CD4-positive, alpha-beta T cell treated with Interleukin-6 for 4 hours (primary cell): ENCODE data around the gene NRAP.
"Not testable (repeated sequence)": the region's sequence is repeated elsewhere in the genome, so short reads cannot be mapped to it uniquely, and the experiment has no call there.

ENCODE experiments used
- DNase-seq: peaks from one replicate; pipeline ENCODE4 v3.0.0-alpha.2; 2020; ENCODE audit warnings: mixed read lengths

The NRAP gene

DNA sequence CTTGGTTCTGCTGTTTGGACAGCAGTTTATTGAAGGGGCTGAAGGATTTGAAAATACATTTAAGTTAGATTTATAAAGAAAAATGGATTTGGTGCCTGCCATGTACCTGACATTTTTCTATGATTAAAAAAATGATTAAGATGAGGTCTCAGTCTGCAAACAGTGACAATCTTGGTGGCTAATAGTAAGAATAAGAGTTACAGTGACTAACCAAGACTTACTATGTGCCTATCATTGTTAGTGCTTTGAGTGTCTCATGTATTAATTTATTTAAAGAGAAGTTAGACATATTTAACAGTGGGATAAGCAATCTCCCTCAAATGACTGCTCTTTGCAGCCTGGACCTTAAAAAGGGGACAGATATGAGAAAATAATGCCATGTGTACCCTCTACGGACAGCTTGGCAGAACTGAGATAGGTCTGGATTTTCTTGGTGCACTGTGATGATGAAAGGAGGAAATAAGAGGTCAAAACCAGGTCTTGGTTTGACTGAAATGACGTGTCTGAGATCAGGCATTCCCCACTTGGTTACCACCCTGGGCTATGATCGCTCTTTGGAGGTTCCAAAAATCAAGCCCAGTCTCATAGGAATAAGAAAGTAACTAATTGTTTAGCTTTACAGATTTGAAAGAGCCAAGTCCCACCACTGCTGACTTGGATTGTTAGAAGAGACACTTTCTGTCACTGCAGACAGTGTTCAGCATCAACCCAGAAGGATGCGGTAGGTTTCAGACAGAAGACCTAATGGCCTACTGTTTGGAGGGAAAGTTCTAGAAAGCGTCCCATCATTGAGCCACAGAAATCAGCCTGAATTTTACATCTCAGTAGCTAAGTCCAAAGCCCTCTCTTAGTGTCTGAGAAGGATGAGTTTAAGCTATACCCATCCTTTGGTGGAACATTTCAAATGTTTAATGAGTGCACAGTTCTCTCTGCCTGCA, 18.0 kb upstream of the NRAP start:
- no peak for DNase-seq

- DNase-seq = peak; percentile 36
Observed at GRCh38 chr10:113680190-113681111, 16.6 kb upstream of the NRAP start.

DNA sequence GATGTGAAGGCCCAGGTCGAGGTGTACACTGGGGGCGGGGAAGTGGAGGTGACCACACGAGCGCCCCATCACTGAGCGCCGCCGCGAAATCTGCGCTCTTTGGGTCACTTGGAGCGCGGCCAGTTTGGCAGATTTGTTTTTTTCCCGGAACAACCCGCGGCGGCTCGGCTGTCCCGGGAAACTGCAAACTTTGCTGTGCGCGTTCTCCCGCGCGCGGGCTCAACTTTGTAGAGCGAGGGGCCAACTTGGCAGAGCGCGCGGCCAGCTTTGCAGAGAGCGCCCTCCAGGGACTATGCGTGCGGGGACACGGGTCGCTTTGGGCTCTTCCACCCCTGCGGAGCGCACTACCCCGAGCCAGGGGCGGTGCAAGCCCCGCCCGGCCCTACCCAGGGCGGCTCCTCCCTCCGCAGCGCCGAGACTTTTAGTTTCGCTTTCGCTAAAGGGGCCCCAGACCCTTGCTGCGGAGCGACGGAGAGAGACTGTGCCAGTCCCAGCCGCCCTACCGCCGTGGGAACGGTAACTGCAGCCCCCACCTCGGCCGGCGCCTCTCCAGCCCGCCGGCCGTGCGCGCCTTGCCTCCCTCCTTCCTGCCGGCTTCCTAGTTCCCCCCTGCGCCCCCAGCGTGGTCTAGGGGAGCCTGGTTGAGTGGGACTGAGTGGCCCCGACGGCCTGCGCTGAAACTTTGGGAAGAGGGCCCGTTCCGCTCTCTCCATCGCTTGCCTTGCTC, 15.8 kb upstream of the NRAP start, which contains the start of gene CASP7:
TSS of gene CASP7 (plus strand) at position 450 of the 727 bp plus-strand sequence. CDS start 17,582 bp downstream, outside the sequence.
- DNase-seq = peak; percentile 84

- no peak for DNase-seq
Observed at GRCh38 chr10:113666682-113667252, 2.9 kb upstream of the NRAP start.

- no peak for DNase-seq
Observed at GRCh38 chr10:113665806-113666354, 2.0 kb upstream of the NRAP start.

DNA sequence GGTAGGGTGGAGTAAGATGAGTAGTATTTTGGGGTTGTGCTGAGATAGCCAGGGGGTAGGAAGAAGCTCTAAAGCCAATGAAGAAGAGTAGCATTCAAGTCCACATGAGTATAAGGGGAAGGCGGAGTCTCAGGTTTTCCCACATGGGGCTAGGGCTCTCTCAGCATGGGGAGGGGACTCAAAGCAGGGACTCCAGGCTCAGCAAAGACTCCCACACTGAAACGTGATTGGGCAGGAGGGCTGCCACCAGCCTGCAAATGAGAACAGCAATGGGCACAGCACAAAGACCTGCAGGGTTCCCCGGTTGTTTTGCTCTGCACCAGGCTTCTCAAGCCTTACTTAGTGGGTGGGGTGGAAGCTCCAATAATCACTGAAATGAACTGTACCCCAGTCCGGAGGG, 1.5 kb upstream of the NRAP start:
- no peak for DNase-seq

DNA sequence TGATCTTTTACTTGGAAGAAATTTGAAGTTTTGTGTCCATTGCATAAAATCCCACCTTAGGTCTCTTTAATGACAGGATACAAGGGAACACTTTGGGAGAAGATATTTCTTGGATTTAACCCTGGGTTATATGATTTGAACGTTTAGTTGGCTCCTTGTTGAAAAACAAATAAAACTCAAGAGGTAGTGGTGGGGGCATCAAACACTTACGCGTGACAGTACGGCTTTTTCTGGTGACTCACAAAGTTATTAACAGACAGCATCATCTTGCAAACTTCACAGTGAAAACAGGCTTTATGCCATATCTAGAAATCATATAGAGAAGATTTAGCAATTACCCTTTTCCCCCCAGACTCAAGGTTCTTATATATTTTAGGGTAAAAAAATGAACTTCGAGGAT, 699 bp downstream of the NRAP start:
- no peak for DNase-seq

- DNase-seq = no peak
Observed at GRCh38 chr10:113661332-113661731, 2.5 kb downstream of the NRAP start.

DNA sequence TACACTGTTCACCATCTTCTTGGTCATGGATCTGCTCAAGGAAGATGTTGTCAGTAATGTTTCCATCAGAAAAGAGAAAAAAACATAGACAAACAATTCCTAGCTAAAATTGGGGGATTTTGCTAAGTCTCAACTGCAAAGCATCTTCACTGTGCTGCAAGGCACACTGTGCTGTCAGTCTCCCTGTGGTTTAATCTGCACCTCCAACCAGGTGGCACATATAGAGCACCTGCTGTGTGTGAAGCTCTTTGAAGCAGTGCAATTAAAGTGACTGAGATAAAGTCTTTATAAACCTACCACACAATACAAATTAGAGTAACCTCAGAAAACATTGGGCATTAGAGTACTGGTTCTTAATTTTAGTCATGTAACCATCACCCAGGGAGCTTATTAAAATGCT, 6.3 kb downstream of the NRAP start:
- DNase-seq = no peak

DNA sequence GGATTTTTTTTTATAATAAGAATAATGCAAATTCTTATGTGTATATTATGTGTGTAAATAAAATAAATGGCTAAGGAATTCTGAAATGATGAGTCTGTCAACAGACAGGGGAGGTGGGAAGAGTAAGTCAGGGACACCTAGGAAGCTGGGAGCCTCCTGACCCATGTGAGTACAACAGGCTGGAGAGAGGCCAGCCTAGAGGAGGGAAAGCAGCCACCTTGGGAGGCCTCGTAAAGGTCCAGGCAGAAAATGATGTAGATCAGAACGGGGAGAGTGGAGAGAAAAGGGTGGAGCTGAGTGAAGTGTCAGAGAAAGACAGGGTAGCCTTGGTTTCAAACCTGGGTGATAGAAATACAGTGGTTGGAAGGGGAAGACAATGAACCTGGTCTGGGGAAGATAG, 6.9 kb downstream of the NRAP start:
- no peak for DNase-seq

DNA sequence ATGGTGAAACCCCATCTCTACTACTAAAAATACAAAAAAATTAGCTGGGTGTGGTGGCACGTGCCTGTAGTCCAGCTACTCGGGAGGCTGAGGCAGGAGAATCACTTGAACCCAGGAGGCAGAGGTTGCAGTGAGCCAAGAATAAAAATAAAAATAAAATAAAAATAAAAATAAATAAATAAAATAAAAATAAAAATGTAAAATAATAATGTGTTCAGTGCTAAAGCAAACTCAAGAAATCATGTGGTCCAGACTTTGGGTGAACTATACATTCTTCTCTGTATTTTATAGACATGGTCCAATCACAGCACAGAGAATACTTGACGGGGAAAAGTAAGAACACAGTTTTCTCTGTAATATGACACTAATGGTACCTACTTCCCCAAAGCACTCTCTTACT, 11.4 kb downstream of the NRAP start:
- not testable (repeated sequence) for DNase-seq

GRCh38 chr10:113651898-113652297, 11.9 kb downstream of the NRAP start:
- no peak for DNase-seq

DNA sequence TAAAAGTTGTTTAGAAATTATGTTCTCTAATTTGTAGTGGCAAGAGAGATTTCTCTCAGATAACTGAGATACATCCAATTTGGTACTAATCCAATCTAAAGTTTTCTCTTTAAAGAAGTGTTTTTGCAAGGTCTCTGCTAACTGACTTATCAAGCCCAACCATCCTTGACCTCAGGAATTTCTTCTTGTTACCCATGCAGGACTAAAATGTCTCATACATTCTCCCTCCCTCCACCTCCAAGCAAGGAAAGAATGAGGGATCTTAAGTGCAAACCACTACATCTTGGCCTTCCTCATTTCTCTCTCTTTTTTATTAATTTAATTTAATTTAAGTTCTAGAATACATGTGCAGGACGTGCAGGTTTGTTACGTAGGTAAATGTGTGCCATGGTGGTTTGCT, 12.8 kb downstream of the NRAP start:
- no peak for DNase-seq

- DNase-seq = no peak
Observed at GRCh38 chr10:113650172-113650571, 13.7 kb downstream of the NRAP start.

GRCh38 chr10:113648478-113648877, 15.4 kb downstream of the NRAP start:
- no peak for DNase-seq

GRCh38 chr10:113647812-113648211, 16.0 kb downstream of the NRAP start:
- no peak for DNase-seq

- no peak for DNase-seq
Observed at GRCh38 chr10:113646336-113647201, 17.3 kb downstream of the NRAP start.

DNA sequence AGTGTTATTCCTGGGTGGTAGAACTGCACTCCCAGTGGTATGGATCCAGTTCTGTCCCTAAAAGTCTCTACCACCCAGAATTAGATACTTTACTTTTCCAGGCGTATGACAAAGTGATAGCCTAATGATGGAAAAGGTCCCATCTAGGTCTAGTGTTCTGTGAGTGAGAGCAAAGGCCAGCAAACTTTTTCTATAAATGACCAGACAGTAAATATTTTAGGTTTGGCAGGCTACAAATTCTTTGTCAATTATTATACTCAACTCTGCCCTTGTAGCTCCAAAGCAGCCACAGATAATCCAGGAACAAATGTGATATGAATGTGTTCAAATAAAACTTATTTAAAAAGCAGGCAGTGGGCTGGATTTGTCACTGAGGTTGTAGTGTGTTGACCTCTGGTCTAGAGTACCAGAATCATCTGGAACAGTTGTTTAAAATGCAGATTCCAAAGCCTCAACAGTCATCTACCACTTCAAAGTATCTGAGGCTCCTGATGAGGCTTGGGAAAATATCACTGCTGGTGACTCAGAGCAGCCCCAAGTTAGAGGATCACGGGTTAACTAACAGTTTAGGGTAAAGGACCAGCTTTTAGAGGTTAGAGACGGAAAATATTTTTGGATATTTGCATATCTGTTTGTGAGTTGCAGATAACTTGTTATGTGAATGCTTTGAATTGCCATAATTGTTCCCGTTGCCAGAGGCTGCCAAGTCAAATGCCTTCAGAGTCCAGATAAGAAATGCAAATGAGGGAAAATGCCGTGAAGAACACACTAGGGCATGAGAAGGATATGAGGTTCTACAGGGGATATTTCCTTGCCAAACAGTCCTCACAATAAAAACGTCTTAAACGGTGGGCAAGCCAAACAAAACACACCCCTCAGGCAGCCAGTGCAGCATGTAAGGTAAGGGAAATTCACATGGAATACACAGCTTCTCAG, 19.4 kb downstream of the NRAP start:
- DNase-seq = no peak

- no peak for DNase-seq
Observed at GRCh38 chr10:113643183-113643582, 20.7 kb downstream of the NRAP start.

GRCh38 chr10:113641702-113642101, 22.1 kb downstream of the NRAP start:
- no peak for DNase-seq
